ENCODE measurements around the gene PPIF. TPM values are rescaled to one million over a fixed set of nuclear protein-coding genes. Genes with fewer than 3 reads are reported as not detected.

The PPIF gene
- total and polyA plus RNA-seq, 2 of the 13 experiments (the other 11 are each of a cell fraction or from before 2014, with no cell fraction given) = 147 to 157 TPM

GRCh38 chr10:79304479-79305087 is 42.7 kb upstream of the PPIF start:
- POLR2A ChIA-PET = no interaction called here
- H4K20me1 ChIP-seq (ENCODE audit: insufficient read depth, low read length) = no peaks in the 10 kb centered on the region; the same call in 1 of the 2 replicates
- H3K4me1 ChIP-seq (ENCODE audit: insufficient read depth, low read length) = peaks cover 6% of the 10 kb centered on the region; the same call in 1 of the 2 replicates
- ATAC-seq (no peak), DNase-seq (ENCODE audit: low spot score) (no peak), FAIRE-seq (no peak)
- 100% methylated on average over 3 of the region's 6 CpGs for WGBS (ENCODE audit: low lambda C conversion rate)
- CTCF ChIA-PET (ENCODE audit: low intra/inter-chr PET ratio, low total read pairs) = no interaction called here
- H3K27me3 ChIP-seq (ENCODE audit: control insufficient read depth in 1 of 2, insufficient read depth in 2 of 2, low read length in 2 of 2) = no peaks in the 10 kb centered on the region
- H3K4me2 ChIP-seq (ENCODE audit: low read depth, low read length) = no peak overlapping the region
- no peaks in the 10 kb centered on the region for H3K79me2 ChIP-seq (ENCODE audit: insufficient read depth, low read length)
- H2AFZ ChIP-seq (ENCODE audit: low read length) = no peak overlapping the region
- intact Hi-C loops (cut with micrococcal nuclease; ENCODE audit: unreplicated experiment) (no loop called here), in situ Hi-C loops (cut with HindIII; ENCODE audit: extremely low pct_ligation_motif_present, low pct_unique_long_range_greater_than_20kb) (no loop called here)
- no TSS peak for BruUV-seq (replicated peaks)
- H3K9me3 ChIP-seq (ENCODE audit: low read length) = no peaks in the 10 kb centered on the region
- H3K36me3 ChIP-seq (replicated peaks in 1 of 2; ENCODE audit: control insufficient read depth in 1 of 2, insufficient read depth in 2 of 2, low read length in 2 of 2) = peaks cover 64 to 93% of the 10 kb centered on the region in 2 experiments
- TF ChIP-seq PHB2 (IDR thresholded peaks at IDR 0.05; ENCODE audit: partially characterized antibody) (no peak), RBM22 (optimal IDR thresholded peaks at IDR 0.05; ENCODE audit: low read length) (peak; percentile 59)
- no peak overlapping the region for H3K4me3 ChIP-seq (replicated peaks in 1 of 3; ENCODE audit: insufficient read depth in 1 of 3, low read depth in 2 of 3, low read length in 3 of 3)
- no peak overlapping the region for H3K27ac ChIP-seq (ENCODE audit: extremely low read length, insufficient read depth, low read length)
- no peak overlapping the region for H3K9ac ChIP-seq (ENCODE audit: insufficient read depth, low read depth, low read length)

- Histone ChIP-seq H3K4me2 (ENCODE audit: low read depth, low read length) (no peak overlapping the region), H3K27me3 (ENCODE audit: control insufficient read depth in 1 of 2, insufficient read depth in 2 of 2, low read length in 2 of 2) (no peaks in the 10 kb centered on the region), H4K20me1 (ENCODE audit: insufficient read depth, low read length) (no peaks in the 10 kb centered on the region; the same call in 1 of the 2 replicates), H3K9me3 (ENCODE audit: low read length) (no peaks in the 10 kb centered on the region), H3K27ac (ENCODE audit: extremely low read length, insufficient read depth, low read length) (no peak overlapping the region), H3K9ac (ENCODE audit: insufficient read depth, low read depth, low read length) (no peak overlapping the region), H3K4me1 (ENCODE audit: insufficient read depth, low read length) (peaks cover 6% of the 10 kb centered on the region; the same call in 1 of the 2 replicates), H3K36me3 (replicated peaks in 1 of 2; ENCODE audit: control insufficient read depth in 1 of 2, insufficient read depth in 2 of 2, low read length in 2 of 2) (peaks cover 56 to 86% of the 10 kb centered on the region in 2 experiments), H3K79me2 (ENCODE audit: insufficient read depth, low read length) (no peaks in the 10 kb centered on the region), H2AFZ (ENCODE audit: low read length) (no peak overlapping the region), H3K4me3 (replicated peaks in 1 of 3; ENCODE audit: insufficient read depth in 1 of 3, low read depth in 2 of 3, low read length in 3 of 3) (no peak overlapping the region)
- no peak for DNase-seq (ENCODE audit: low spot score)
- BruUV-seq (replicated peaks) = no TSS peak
- ATAC-seq = no peak
- in situ Hi-C loops (cut with HindIII; ENCODE audit: extremely low pct_ligation_motif_present, low pct_unique_long_range_greater_than_20kb) = no loop called here
- intact Hi-C loops (cut with micrococcal nuclease; ENCODE audit: unreplicated experiment) = no loop called here
- WGBS (ENCODE audit: low lambda C conversion rate) = 100% methylated on average over 4 of the region's 8 CpGs
- CTCF ChIA-PET (ENCODE audit: low intra/inter-chr PET ratio, low total read pairs) = no interaction called here
- TF ChIP-seq ZZZ3 (CRISPR knock-in tag; IDR thresholded peaks at IDR 0.05; ENCODE audit: borderline replicate concordance) (no peak), AGO2 (optimal IDR thresholded peaks at IDR 0.05; ENCODE audit: low read depth, low read length) (peak; percentile 9)
- FAIRE-seq = no peak
- POLR2A ChIA-PET = no interaction called here
These were observed 41.8 kb upstream of the PPIF start for GRCh38 chr10:79305515-79305914.

Measured in HepG2 (cell line).